Sigmoid colon (tissue), 7 donors: ENCODE results near the gene SKIC8. TPM values are rescaled to one million over a fixed set of nuclear protein-coding genes. Genes with fewer than 3 reads are reported as not detected.
A peak's percentile ranks its signal among the peaks of the same experiment; 100 is the strongest.

Experiments
- DNase-seq: peaks from one replicate; pipeline ENCODE4 v3.0.0-alpha.2; 2019
- H3K27ac ChIP-seq, 4 donors: fragments of 200-600 bp; sonication (generic); one replicate each; pipeline ENCODE4 v1.5.1; 2016 to 2019; ENCODE audit warnings: mild to moderate bottlenecking in 1 of 4
- H3K27me3 ChIP-seq, 3 donors: fragments of 200-600 bp; sonication (generic); one replicate each; pipeline ENCODE4 v1.5.1; 2019; ENCODE audit warnings: mild to moderate bottlenecking in 1 of 3
- H3K36me3 ChIP-seq, 4 donors: fragments of 200-600 bp; sonication (generic); one replicate each; pipeline ENCODE4 v1.5.1; 2016 to 2019
- H3K4me1 ChIP-seq, 4 donors: fragments of 200-600 bp; sonication (generic); one replicate each; pipeline ENCODE4 v1.5.1; 2017 to 2019
- H3K4me3 ChIP-seq, 4 donors: fragments of 200-600 bp; sonication (generic); one replicate each; pipeline ENCODE4 v1.5.1; 2017 to 2019; ENCODE audit warnings: mild to moderate bottlenecking in 2 of 4, moderate library complexity in 1 of 4
- H3K9me3 ChIP-seq, 4 donors: fragments of 200-600 bp in 3 of 4; sonication (generic) in 3 of 4; one replicate each; pipeline versions ENCODE4 v1.5.1 to v1.6.1; 2013 to 2019
- EP300 ChIP-seq, 4 donors: sonication (generic); formaldehyde crosslinking; IDR thresholded peaks; one replicate each; pipeline ENCODE4 v1.6.1; 2017; ENCODE audit warnings: antibody characterized with exemption in 4 of 4
- POLR2A ChIP-seq, 2 donors: fragments of 450-650 bp; IDR thresholded peaks; one replicate each; pipeline ENCODE4 v1.6.1; 2016; ENCODE audit warnings: antibody characterized with exemption in 2 of 2, mild to moderate bottlenecking in 2 of 2, moderate library complexity in 2 of 2
- POLR2AphosphoS5 ChIP-seq, 4 donors: sonication (generic); formaldehyde crosslinking; IDR thresholded peaks; one replicate each; pipeline ENCODE4 v1.6.1; 2017; ENCODE audit warnings: antibody characterized with exemption in 4 of 4
- WGBS, 2 donors: extraction: QIAGEN DNeasy Blood & Tissue Kit; methylation state at CpG; one replicate each; pipeline ENCODE4 v1.1.7; 2013; 5-methylcytosine and 5-hydroxymethylcytosine counted together
- intact Hi-C: fragments of 100-400 bp; cut with DNase I; formaldehyde crosslinking; loops from one replicate; pipeline ENCODE4 v1.15.1; 2023
- polyA plus RNA-seq, 3 donors: library from polyadenylated mRNA; stranded (reverse); fragments of 200-250 nt; gene quantifications; one replicate each; pipeline ENCODE4 v1.2.3, GENCODE V29; 2013
- total RNA-seq, 4 donors: library from RNA; depleted of rRNA; stranded (reverse); fragments of >200 nt; gene quantifications; one replicate each; pipeline ENCODE4 v1.1.0, GENCODE V29; 2016
- TF ChIP-seq, protein P1 (sequence below), 4 experiments: fragments of 450-650 bp in 3 of 4; fragments of 200-600 bp in 1 of 4; IDR thresholded peaks; one replicate each; pipeline ENCODE4 v1.5.1; 2016 to 2019; ENCODE audit warnings: antibody characterized with exemption in 4 of 4, mild to moderate bottlenecking in 3 of 4, moderate library complexity in 2 of 4
- donor health status: healthy with polysubstance abuse.
- donor health status: Bipolar disorder and iron deficiency.
- donor health status: healthy.

The SKIC8 gene
- total and polyA plus RNA-seq, 7 donors, result 43.2 to 81.1 (median 56.4) TPM

DNA sequence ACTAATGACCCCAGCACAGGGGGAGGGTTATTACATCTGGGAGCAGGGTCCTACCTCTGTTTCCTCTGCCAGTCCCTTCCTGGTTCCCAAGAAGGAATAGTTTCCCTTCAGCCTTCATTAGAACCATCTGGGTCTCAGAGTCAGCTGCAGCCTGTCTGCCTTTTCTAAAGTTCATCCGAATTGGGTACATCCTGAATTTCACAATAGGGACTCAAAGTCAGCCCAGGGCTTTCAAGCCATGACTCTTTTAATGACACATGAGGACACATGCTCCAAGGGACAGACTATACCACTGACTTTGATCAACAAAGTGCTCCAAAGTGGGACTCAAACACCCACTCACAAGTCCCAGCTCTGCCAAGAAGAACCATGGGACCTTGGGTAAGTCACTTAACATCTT is 28.1 kb upstream of the SKIC8 start:
- H3K9me3 ChIP-seq, result no peaks in the 10 kb centered on the region
- H3K36me3 ChIP-seq, result no peaks in the 10 kb centered on the region
- H3K4me3 ChIP-seq, result no peak overlapping the region
- WGBS, 2 donors, result 74 to 86% methylated on average over 1 of the region's 1 CpG
- peaks cover 0 to 10% (median 0%) of the 10 kb centered on the region in 4 donors for H3K4me1 ChIP-seq
- intact Hi-C loops, result no loop called here
- TF ChIP-seq POLR2AphosphoS5 (IDR thresholded peaks at IDR 0.05) (no peak), EP300 (IDR thresholded peaks at IDR 0.05) (no peak), POLR2A (IDR thresholded peaks at IDR 0.05) (no peak)
- TF ChIP-seq, protein P1, sequence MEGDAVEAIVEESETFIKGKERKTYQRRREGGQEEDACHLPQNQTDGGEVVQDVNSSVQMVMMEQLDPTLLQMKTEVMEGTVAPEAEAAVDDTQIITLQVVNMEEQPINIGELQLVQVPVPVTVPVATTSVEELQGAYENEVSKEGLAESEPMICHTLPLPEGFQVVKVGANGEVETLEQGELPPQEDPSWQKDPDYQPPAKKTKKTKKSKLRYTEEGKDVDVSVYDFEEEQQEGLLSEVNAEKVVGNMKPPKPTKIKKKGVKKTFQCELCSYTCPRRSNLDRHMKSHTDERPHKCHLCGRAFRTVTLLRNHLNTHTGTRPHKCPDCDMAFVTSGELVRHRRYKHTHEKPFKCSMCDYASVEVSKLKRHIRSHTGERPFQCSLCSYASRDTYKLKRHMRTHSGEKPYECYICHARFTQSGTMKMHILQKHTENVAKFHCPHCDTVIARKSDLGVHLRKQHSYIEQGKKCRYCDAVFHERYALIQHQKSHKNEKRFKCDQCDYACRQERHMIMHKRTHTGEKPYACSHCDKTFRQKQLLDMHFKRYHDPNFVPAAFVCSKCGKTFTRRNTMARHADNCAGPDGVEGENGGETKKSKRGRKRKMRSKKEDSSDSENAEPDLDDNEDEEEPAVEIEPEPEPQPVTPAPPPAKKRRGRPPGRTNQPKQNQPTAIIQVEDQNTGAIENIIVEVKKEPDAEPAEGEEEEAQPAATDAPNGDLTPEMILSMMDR (IDR thresholded peaks at IDR 0.05), result no peak
- no peaks in the 10 kb centered on the region for H3K27me3 ChIP-seq
- no peak for DNase-seq
- H3K27ac ChIP-seq, result no peak overlapping the region

DNA sequence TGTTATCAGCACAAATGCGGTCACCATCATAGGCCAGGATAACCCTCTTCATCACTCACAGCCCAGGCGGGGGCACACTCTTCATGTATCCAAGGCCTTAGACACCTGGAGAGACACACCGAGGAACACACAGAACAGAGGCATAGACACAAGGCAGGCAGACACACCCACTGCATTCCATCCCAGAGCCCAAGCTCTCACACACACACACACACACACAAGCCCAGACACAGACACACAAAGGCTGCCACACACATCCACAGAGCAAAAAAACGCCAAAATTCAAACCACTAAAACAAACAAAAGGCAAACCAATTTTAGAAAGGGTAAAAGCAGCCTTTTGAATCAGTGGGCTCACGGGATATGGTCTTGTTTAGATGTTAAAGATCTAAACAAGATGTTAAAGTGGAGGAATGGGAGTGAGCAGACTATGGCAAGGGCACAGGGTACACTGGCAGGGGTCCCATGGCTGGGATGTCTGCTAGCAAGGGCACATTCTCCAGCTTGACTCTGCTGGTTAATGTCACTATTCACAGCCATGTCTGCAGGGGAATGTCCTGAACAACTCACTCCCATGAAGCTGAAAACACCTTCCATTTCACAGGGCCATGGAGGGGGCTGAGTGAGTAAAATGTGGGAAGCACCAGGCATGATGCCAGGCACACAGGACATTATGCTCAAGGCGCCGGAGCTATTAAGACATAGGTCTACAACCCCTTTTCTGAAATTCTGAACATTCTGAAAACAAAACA is 25.9 kb upstream of the SKIC8 start:
- Histone ChIP-seq H3K27ac (no peak overlapping the region), H3K4me3 (no peak overlapping the region), H3K4me1 (peaks cover 0 to 10% (median 0%) of the 10 kb centered on the region in 4 donors), H3K27me3 (no peaks in the 10 kb centered on the region), H3K36me3 (no peaks in the 10 kb centered on the region), H3K9me3 (no peaks in the 10 kb centered on the region)
- intact Hi-C loops, result no loop called here
- no peak for DNase-seq
- WGBS, 2 donors, result 57 to 75% methylated on average over 7 of the region's 7 CpGs
- TF ChIP-seq POLR2AphosphoS5 (IDR thresholded peaks at IDR 0.05), result peak in 1 of 4 donors; percentile 25
- TF ChIP-seq POLR2A (IDR thresholded peaks at IDR 0.05), result no peak
- TF ChIP-seq, protein P1 (IDR thresholded peaks at IDR 0.05), result no peak
- TF ChIP-seq EP300 (IDR thresholded peaks at IDR 0.05), result no peak

DNA sequence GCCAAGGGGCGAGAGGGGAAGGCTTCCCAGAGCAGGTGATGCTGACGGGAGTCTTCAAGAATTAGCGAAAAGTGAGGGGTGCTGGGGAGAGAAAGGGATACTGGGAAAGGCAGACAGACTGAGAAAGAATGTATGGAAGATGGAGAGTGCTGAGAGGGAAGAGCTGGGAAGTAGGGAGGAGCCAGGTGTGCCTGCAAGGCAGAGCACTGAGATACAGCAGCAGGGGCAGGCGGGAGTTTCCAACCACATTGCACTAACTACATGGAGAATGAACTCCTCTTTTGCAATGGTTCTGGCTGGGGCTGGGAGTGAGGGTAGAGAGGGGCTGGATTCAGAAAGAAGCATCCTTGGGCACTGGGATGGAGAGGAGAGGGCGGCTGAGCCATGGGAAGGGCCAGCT is 24.7 kb upstream of the SKIC8 start:
- no peaks in the 10 kb centered on the region for H3K27me3 ChIP-seq
- no peak overlapping the region for H3K4me3 ChIP-seq
- H3K27ac ChIP-seq, result no peak overlapping the region
- DNase-seq, result no peak
- WGBS, 2 donors, result 94% methylated on average over 5 of the region's 5 CpGs
- no peaks in the 10 kb centered on the region for H3K36me3 ChIP-seq
- no peaks in the 10 kb centered on the region for H3K9me3 ChIP-seq
- TF ChIP-seq POLR2AphosphoS5 (IDR thresholded peaks at IDR 0.05) (no peak), EP300 (IDR thresholded peaks at IDR 0.05) (no peak), POLR2A (IDR thresholded peaks at IDR 0.05) (no peak)
- TF ChIP-seq, protein P1 (IDR thresholded peaks at IDR 0.05), result no peak
- H3K4me1 ChIP-seq, result peaks cover 0 to 10% (median 0%) of the 10 kb centered on the region in 4 donors
- intact Hi-C loops, result no loop called here

DNA sequence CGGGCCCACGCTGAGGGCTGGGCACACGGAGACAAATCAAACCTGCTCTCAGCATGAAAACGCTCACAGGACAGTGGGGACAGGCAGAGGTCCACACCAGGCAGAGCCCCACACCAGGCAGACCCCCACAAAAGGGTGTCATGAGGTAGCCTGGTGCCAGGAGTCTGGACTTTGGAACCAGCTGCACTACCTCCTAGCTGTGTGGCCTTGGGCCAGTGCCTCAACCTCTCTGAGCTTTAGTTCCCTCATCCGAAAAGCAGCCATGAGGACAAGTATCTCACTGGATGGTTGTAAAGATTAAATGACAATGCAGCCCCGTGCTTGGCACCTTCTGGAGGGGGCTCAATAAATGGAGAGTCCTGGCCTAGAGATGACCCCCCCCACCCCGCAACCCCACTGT is 24.3 kb upstream of the SKIC8 start:
- WGBS, 2 donors, result 82 to 87% methylated on average over 7 of the region's 7 CpGs

More for the DNA sequence above, 24.3 kb upstream of the SKIC8 start:
- TF ChIP-seq, protein P1 (IDR thresholded peaks at IDR 0.05), result no peak
- no peak for TF ChIP-seq POLR2A (IDR thresholded peaks at IDR 0.05)
- no peak for TF ChIP-seq POLR2AphosphoS5 (IDR thresholded peaks at IDR 0.05)
- TF ChIP-seq EP300 (IDR thresholded peaks at IDR 0.05), result no peak
- H3K9me3 ChIP-seq, result no peaks in the 10 kb centered on the region
- no peaks in the 10 kb centered on the region for H3K27me3 ChIP-seq
- intact Hi-C loops, result no loop called here
- no peak overlapping the region for H3K27ac ChIP-seq
- no peak for DNase-seq
- H3K36me3 ChIP-seq, result no peaks in the 10 kb centered on the region
- H3K4me1 ChIP-seq, result peaks cover 0 to 10% (median 0%) of the 10 kb centered on the region in 4 donors
- no peak overlapping the region for H3K4me3 ChIP-seq
